KMS-11 (cell line): ENCODE measurements around the gene MCC.

Source experiments
- H2AFZ ChIP-seq: fragments of 200-600 bp; sonication (generic); 2 replicates; pipeline ENCODE4 v1.6.1; 2016; ENCODE audit warnings: antibody characterized with exemption, mixed run types, low read depth
- H3K27ac ChIP-seq: fragments of 200-600 bp; sonication (generic); 2 replicates; pipeline ENCODE4 v1.6.1; 2016; ENCODE audit warnings: mild to moderate bottlenecking, mixed run types
- H3K27me3 ChIP-seq: fragments of 200-600 bp; sonication (generic); 2 replicates; pipeline ENCODE4 v1.6.1; 2017; ENCODE audit warnings: mild to moderate bottlenecking, low read depth, mixed run types, moderate library complexity; ENCODE audit not compliant: insufficient read depth
- H3K36me3 ChIP-seq: fragments of 200-600 bp; sonication (generic); 2 replicates; pipeline ENCODE4 v1.6.1; 2017; ENCODE audit warnings: mild to moderate bottlenecking, mixed run types; ENCODE audit not compliant: insufficient read depth
- H3K4me1 ChIP-seq: fragments of 200-600 bp; sonication (generic); 2 replicates; pipeline ENCODE4 v1.6.1; 2016; ENCODE audit warnings: mild to moderate bottlenecking, low read depth, mixed run types; ENCODE audit not compliant: poor library complexity, severe bottlenecking
- H3K4me2 ChIP-seq: fragments of 200-600 bp; sonication (generic); 2 replicates; pipeline ENCODE4 v1.7.0; 2016; ENCODE audit warnings: mild to moderate bottlenecking, mixed run types
- H3K4me3 ChIP-seq: fragments of 200-600 bp; sonication (generic); IDR thresholded peaks from 2 replicates; pipeline ENCODE4 v1.6.1; 2017; ENCODE audit warnings: low read depth, low read length, mixed read lengths; ENCODE audit not compliant: insufficient read depth
- H3K79me2 ChIP-seq: fragments of 200-600 bp; sonication (generic); 2 replicates; pipeline ENCODE4 v1.6.1; 2016; ENCODE audit warnings: low read depth, mixed run types; ENCODE audit not compliant: insufficient read depth
- H3K9ac ChIP-seq: fragments of 200-600 bp; sonication (generic); 2 replicates; pipeline ENCODE4 v1.6.1; 2016; ENCODE audit warnings: mild to moderate bottlenecking, mixed run types
- H4K20me1 ChIP-seq: fragments of 200-600 bp; sonication (generic); 2 replicates; pipeline ENCODE4 v1.6.1; 2016; ENCODE audit warnings: mild to moderate bottlenecking, mixed run types; ENCODE audit not compliant: insufficient read depth
- TF ChIP-seq, protein P1 (sequence below): fragments of 200-600 bp; sonication (generic); conservative IDR thresholded peaks from 2 replicates; pipeline ENCODE4 v1.6.1; 2017; ENCODE audit warnings: low read depth, mild to moderate bottlenecking, antibody characterized with exemption, low read length, moderate library complexity, mixed read lengths

MCC gene

DNA sequence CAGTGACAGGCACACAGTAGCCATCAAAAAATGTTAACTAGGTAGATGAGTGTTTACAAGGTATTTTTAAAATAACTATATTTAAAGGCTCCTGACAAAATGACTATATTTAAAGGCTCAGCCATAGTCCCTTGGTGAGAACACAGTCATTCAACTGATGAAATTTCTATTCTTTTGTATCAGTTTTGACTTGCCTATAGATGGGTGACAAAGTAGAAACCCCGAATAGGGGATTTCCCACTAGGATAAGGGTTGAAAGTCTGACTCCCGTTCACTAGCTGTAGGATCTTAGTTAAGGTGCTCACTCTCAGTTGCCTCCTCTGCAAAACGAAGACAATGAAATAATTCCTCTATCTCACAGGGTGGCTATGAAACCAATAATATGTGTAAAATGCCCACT, 271.7 kb downstream of the MCC start:
- no peaks in the 10 kb centered on the region for H3K79me2 ChIP-seq
- H3K36me3 ChIP-seq: no peaks in the 10 kb centered on the region
- no peak overlapping the region for H3K4me2 ChIP-seq
- no peak overlapping the region for H2AFZ ChIP-seq
- H3K27ac ChIP-seq: no peak overlapping the region
- H4K20me1 ChIP-seq: no peaks in the 10 kb centered on the region
- H3K4me3 ChIP-seq: no peak overlapping the region
- TF ChIP-seq, protein P1, sequence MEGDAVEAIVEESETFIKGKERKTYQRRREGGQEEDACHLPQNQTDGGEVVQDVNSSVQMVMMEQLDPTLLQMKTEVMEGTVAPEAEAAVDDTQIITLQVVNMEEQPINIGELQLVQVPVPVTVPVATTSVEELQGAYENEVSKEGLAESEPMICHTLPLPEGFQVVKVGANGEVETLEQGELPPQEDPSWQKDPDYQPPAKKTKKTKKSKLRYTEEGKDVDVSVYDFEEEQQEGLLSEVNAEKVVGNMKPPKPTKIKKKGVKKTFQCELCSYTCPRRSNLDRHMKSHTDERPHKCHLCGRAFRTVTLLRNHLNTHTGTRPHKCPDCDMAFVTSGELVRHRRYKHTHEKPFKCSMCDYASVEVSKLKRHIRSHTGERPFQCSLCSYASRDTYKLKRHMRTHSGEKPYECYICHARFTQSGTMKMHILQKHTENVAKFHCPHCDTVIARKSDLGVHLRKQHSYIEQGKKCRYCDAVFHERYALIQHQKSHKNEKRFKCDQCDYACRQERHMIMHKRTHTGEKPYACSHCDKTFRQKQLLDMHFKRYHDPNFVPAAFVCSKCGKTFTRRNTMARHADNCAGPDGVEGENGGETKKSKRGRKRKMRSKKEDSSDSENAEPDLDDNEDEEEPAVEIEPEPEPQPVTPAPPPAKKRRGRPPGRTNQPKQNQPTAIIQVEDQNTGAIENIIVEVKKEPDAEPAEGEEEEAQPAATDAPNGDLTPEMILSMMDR: no peak
- no peak overlapping the region for H3K9ac ChIP-seq
- no peaks in the 10 kb centered on the region for H3K27me3 ChIP-seq
- H3K4me1 ChIP-seq: no peaks in the 10 kb centered on the region

DNA sequence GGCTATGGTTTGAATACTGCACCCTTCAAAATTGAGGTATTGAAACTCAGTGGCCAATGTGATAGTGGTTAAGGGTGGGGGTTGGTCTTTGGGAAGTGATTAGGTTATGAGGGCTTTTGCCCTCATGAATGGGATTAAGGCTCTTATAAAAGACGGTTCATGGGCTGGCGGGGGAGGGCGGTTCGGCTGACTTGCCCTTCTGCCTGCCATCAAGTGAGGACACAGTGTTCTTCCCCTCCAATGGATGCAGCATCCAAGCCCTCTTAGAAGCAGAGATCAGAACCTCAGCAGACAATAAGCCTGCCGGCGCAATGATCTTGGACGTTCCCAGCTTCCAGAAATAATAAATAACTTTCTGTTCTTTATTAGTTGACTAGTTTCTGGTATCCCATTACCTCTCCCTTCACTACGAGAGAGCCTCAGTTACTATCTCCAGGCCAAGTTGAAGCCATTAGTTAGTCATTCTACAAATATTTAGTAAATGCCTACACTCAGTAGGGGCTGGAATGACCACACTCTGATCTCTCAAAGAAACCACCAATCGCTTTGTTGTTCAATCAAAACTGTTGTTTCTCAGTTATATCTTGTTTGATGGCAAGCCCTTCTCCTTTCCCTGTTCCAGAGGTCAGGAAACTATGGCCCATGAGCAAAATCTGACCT, 272.7 kb downstream of the MCC start:
- Histone ChIP-seq H2AFZ (no peak overlapping the region), H3K4me2 (no peak overlapping the region), H3K4me1 (no peaks in the 10 kb centered on the region), H3K27ac (no peak overlapping the region), H3K9ac (no peak overlapping the region), H3K79me2 (no peaks in the 10 kb centered on the region), H3K36me3 (no peaks in the 10 kb centered on the region), H3K27me3 (no peaks in the 10 kb centered on the region), H4K20me1 (no peaks in the 10 kb centered on the region), H3K4me3 (no peak overlapping the region)
- TF ChIP-seq, protein P1: no peak

DNA sequence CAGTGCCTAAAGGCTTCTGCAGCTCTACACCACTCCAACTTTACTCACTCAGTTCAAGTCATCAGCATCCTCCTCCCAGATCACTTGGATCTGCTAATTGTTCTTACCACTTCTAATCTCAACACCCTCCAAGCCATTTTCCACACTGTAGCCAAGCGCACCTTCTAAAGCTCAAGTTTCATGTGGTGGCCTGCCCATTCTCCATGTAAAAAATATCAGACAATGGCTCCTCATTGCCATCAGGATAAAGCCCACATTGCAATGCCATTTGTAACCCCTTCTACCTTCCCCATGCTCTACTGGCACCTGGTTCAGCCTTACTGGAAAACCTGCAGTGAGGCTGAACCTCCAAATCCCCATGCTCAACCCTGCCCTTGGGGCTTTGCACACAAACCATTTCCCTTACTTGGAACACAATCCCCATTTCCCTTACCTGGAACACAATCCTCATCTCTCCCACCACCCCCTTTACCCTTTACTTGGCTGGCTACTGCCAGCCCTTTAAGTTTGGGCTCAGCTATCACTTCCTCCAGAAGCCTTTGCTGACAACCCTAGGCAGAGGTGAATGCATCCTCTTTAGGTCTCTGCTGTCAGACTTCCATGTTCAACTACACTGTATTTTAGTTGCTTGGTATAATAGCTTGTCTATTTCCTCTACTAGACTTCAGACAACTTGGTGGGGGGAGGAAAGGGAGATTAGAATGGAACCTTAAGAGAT, 273.5 kb downstream of the MCC start:
- TF ChIP-seq, protein P1: no peak

DNA sequence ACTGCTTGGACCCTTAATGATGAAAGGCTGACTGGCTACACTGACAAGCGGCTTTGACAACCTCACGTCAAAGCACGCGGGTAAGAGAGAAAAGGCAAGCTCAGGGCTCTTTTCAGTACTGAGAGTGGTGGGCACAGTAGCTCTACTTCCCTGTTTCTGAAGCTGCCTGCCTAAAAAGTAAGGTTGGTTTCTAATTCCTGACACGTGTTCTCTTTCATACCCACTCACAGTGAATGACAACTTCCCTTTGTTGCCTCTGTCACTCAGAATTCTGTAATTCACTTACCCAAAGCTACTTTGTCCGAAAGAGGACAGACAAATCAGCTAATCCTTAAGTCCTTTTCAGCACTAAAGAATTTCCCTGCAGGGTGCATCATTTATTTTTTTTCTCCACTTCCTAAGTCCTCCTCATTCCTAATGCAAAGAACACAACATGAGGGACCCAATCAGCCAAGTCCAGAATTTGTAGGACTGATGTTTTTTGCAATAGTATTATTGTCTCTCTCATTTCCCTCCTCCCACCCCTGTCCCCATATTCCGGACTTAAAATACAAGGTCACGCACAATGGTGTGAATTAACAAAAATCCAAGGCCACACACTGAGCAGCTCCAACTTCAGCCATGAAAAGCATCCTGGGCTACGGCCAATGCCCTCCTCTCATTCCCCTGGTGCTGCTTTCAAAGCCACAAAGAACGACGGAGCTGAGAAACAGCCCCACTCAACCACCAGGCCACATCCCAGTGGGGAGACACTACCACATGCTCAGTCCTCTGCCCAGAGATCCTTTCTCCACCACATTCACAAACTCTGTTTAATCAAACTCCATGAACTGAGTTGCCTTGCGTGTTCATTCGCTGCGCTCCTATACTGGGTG, 274.5 kb downstream of the MCC start:
- no peak overlapping the region for H3K4me3 ChIP-seq
- TF ChIP-seq, protein P1: no peak
- H3K79me2 ChIP-seq: no peaks in the 10 kb centered on the region
- H4K20me1 ChIP-seq: no peaks in the 10 kb centered on the region
- no peaks in the 10 kb centered on the region for H3K4me1 ChIP-seq
- H3K27ac ChIP-seq: no peak overlapping the region
- no peak overlapping the region for H2AFZ ChIP-seq
- no peak overlapping the region for H3K4me2 ChIP-seq
- H3K9ac ChIP-seq: no peak overlapping the region
- H3K27me3 ChIP-seq: no peaks in the 10 kb centered on the region
- H3K36me3 ChIP-seq: no peaks in the 10 kb centered on the region

More for the DNA sequence above, 273.5 kb downstream of the MCC start:
- no peak overlapping the region for H3K4me2 ChIP-seq
- H3K4me3 ChIP-seq: no peak overlapping the region
- H3K4me1 ChIP-seq: no peaks in the 10 kb centered on the region
- no peaks in the 10 kb centered on the region for H4K20me1 ChIP-seq
- H3K27ac ChIP-seq: no peak overlapping the region
- no peak overlapping the region for H2AFZ ChIP-seq
- no peaks in the 10 kb centered on the region for H3K36me3 ChIP-seq
- H3K9ac ChIP-seq: no peak overlapping the region
- no peaks in the 10 kb centered on the region for H3K79me2 ChIP-seq
- H3K27me3 ChIP-seq: no peaks in the 10 kb centered on the region
